Stimulated activated CD8-positive, alpha-beta memory T cell treated with anti-CD3 and anti-CD28 coated beads, Interleukin-15, amount 100 ng/mL, for 48 hours (primary cell): ENCODE data around the gene SLC25A33.

ENCODE experiments used
- DNase-seq, 2 donors: peaks; one replicate each; pipeline ENCODE4 v3.0.0-alpha.2; 2020; ENCODE audit warnings: low read depth in 2 of 2

SLC25A33 gene

DNA sequence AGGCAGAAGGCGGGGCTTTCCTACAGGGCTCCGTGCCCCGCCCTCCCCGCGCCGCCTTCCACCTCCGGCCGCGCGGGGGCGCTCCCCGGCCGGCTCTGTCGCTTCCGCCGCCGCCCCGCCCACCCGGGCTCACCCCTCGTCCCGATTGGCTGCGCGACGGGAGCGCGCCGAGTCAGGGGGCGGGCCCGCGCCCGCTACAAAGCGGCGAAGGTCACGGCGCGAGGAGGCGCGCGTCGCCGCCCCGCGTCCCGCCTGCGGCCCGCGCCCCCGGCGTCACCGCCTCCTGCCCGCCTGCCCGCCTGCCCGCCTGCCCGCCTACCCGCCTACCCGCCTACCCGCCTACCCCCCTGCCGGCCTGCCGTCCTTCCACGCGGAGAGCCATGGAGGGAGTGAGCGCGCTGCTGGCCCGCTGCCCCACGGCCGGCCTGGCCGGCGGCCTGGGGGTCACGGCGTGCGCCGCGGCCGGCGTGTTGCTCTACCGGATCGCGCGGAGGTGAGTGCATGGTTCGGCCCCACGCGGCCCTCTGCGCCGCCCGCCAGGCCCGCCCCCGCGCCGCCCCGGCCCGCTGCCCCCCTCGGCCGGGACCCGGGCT is 49.4 kb downstream of the SLC25A33 start, which contains the start of gene TMEM201:
Gene TMEM201 (plus strand): TSS at position 361 of the 593 bp plus-strand sequence. CDS start 20 bp downstream, at position 381.
- peak; percentile 91 to 92 for DNase-seq

DNA sequence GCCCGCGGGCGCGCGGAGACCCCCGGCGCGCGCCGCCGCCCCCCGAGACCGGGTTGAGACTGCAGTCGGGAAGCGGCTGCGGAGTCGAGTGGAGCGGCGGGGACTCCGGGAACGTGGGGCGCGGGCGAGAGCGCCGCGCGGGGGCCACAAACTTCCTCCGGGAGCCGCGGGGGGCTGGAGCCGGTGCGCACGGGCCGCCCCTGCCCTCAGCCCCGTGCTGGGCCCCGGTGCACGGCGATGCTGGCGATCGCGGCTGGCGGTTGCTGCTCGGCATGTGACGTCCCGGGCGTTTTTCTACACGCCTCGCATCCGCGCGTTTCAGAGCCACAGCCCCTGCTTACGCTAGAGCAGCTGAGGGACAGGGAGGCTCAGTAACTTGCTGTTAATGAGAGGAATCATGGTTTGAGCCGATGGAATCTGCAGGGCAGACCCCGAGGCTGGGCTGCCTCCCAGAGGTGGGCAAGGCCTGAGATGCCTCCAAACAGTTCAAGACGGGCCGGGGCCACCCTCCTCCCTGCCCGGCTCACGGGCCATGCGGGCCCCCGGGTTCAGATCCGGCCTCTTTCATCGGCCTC is 50.0 kb downstream of the SLC25A33 start:
- peak in 1 of 2 donors; percentile 6 for DNase-seq

DNA sequence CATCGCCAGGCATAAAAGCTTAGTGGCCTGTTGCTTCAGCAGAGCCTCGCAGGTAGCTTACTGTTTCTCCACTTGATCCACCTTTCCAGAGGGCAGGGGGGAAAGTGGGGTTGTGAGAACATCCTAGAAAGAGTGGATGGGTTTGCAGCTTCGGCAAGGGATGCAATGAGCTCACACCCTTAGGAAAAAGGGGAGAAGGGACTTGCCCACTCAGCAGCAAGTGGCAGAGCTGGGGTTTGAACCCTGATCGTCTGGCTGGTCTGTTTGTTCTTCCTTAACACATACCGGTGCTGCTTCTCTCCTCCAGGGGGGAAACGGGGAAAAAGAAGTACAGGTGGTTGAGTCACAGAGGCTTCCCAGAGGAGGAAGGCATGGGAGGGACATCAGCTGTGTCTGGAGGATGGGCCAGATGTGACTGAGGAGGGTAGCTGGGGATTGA is 50.5 kb downstream of the SLC25A33 start:
- no peak for DNase-seq

DNA sequence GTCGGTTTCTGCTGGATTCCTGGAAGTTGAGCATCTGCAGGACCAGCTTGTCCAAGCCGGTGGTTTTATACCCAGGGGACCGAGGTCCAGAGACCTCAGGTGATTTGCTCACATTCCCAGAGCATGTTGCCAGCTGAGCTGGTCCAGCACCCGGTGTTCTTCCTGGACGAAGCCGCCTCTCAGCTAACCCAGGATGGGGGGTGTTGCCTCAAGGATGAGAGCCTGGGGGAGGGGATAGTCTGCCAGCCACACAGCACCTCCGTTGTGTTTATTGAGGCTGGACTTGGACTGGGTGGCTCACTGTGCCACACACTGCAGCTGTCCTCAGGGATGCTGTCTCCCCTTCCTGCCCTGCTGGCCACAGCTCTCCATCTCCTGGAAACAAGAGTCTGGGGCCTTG is 50.9 kb downstream of the SLC25A33 start:
- DNase-seq = no peak

DNA sequence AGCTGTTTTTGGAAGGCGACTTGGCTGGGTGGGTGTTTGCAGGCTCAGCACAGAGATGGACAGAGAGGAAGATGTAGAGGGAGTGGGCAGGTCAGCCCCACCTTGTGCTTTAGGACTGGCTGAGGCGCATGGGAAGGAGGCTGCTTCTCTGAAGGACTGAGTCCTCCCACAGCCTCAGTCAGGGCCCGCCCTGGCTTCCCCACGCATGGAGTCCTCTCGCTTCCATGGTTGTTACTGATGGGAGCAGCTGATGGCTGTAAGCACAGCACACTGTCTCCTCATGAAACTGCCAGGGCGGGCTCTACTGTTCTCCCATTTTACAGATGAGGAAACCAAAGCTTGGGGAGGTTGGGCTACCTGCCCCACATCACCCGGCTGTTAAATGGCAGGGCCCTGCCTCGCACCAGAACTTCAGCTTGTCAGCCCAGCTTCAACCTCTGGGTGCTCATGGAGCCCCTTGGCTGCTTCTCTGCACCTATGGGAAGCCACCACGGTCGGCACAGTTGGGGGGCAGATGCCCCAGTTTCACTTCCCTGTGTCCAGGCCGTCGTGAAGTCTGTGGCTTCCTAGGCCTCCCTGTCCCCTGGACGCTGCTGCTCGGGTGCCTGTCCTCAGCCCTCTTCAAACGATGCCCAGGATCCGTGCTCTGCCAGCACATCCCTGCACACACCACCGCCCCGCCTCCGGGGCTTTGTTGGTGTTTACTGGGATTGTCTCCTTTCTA is 51.8 kb downstream of the SLC25A33 start:
- DNase-seq = no peak

DNA sequence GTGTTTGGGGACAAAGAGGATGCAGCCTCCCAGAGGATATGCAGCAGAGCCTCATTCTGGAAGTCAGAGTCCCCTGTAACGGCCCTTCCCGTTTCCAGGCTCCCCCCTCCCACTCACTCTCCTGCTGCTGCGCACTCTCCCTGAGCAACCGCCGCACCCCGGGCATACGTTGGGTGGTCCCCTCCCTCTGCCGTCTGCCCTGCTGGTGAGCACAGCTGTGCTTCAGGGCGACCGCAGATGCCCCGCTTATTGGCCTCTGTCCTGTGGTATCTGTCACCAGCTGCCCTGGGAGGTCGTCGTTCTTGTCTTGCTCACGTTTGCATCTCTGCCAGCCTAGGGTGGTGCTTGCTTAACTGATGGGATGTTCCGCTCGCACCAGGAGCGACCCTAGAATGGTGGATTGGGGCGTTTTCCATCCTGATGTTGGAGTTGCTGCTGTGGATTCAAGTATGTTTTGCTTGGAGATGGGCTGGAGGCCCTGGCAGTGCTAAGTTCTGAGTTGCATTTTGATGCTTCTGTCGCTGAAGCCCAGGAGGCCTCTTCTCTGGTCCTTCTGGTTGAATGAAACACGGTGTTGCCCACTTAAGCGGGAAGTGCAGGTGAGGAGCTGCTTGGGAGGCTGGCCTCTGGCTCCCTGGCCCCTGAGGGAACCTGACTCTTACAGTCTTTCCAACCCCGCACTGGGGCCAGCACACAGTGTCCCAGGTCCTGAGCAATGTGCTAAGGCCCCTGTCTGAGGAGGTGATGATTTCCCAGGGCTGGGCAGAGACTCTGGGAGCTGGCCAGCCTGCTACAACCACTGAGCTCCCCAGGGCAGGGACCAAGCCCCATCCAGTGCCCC is 52.6 kb downstream of the SLC25A33 start:
- no peak for DNase-seq

DNA sequence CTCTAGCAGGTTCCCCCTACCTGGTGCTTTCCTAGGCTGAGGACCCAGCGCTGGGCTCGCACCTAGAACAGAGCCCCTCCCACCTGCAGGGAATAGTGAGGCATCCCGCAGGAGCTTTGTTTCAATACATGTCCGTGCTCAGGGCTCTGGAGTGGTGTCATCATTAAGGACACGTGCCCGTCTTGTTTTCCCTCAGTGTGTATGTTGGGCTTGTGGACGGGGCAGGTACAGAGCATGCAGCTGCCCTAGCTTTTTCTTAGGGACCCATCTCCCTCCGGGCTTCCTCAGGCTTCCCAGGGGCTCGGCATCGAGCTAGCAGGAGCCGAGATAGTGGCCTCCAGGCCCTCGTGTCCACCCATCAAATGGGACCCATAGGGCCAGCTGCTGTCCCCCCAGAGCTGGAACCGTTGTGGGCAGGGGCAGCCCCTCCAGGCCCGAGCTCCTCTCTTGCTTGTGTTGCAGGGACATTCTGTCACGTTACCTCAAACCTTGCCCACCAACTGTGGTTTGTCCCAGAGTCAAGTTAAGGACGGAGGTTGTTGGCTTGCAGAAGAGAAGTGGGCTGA is 53.3 kb downstream of the SLC25A33 start:
- no peak for DNase-seq

DNA sequence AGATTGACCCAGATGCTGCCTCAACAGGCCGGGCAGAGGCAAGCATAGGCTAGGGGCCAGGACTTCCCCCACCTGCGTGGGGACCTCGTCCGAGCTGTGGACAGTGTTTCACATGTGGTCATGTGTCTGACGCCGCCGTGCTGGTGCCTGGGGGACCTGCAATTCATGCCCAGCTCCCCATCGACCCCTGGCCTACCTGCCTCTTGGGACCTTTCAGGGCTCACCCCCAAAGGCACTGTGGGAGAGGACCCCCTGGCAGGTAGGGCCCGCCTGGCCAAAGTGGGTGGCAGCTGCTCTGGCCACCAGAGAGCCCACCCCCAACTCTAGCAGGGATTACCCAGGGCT is 53.9 kb downstream of the SLC25A33 start:
- no peak for DNase-seq

DNA sequence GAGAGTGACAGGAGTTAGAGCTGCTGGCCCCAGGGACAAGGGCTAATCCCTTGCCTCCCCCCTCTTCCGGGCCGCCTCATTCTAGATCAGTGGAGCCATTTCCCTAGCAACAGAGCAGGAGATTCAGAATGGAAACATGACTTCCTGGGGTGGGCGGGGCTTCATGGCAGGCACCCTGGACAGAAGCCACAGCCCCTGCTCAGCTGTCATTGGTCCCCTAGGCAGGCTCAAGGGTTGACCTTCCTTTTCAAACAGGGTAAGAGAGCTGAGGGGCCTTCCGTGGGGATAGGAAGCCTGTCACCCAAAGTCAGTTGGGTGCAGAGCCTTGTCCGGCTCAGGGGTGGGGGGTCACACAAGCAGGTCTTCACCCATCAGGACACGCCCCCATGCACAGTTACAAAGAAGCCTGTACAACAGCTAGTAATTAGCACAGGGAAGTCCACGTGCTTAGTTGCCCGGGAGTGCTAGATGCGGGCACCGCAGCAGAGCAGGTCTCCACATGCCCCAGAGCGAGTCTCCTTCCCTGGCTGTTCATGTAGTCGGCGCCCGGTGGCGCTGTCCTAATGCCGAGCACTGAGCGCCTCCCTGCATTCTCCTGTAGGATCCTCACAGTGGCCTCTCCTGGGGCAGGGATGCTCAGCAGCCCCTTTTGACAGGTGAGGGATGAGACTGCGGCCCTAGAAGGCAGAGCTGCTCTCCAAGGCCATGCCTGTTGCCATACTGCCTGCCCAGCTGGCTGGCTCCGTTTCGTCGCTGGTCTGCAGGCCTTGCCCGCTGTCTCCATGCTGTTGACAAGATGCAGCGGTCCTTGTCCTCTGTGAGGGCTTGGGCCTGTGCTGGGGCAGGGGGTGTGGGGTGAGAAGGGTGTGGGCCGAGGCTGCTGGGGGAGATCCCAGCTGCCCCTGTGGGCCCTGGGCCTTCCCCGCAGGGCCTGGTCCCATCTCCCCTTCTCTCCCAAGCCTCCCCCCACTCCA is 54.5 kb downstream of the SLC25A33 start:
- DNase-seq = peak; percentile 29 to 30

DNA sequence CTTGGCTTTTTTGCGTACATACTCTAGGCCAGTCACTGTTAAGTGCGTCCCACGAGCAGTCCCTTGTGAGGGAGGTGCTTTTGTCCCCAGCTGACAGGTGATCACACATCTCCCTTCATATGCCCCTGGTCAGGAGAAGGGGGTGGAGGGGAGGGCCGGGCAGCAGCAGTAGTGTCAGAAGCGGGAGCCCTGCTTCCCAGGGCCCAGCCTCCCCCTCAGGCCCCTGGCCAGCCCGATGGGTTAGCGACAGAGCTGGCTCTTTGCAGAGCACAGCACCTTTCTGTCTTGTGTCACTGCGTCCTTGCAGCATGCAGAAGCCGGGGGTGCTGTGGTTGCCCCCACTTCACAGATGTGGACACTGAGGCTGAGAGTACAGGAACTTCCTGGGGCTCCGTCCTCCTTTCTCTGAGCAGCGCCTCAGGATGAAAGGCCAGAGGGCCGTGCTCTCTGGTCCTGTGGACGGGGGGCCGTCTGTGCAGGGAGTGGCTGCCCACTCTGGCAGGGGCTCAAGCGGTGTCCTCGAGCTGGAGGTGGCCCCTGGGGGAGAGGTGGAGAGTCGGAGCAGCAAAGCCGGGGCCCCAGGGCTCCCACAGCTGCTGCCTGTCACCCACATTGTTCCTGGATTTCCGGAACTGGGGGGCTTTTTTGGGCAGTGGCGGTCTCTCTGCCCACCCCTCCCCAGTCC is 55.3 kb downstream of the SLC25A33 start:
- no peak for DNase-seq

DNA sequence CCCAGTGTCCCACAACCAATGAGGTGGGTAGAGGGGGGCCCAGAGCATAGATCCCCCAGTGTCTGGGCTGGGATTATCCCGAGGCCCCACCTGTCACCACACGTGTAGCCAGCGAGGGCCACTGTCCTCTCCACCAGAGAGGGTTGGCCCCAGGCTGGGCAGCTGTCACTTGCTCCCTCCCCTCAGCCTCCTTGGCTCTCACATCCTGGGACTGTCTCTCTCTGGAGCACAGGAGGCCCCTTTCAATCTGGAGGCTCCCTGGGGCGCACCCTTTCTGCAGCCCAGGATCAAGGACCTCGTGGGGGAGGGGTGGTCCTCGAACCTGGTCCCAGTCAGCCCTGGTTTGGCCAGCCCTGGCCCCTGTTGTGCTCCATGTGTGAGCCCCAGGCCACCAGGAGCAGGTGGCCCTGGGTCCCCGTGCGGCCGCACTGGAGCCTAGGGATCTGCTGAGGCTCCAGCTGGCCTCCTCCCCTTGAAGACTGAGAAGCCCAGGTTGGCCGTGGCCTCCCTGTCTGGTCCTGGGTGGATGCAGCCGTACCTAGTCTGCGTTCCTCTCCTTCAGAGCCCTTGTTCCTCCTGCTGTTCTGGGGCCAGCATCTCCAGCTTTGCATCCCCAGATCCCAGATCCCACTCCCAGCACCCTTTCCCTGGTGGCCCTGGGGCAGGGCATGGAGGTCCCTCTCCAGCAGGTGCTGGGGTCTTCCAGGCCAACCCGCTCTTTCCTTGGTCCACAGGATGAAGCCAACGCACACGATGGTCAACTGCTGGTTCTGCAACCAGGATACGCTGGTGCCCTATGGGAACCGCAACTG is 56.1 kb downstream of the SLC25A33 start:
- no peak for DNase-seq

DNA sequence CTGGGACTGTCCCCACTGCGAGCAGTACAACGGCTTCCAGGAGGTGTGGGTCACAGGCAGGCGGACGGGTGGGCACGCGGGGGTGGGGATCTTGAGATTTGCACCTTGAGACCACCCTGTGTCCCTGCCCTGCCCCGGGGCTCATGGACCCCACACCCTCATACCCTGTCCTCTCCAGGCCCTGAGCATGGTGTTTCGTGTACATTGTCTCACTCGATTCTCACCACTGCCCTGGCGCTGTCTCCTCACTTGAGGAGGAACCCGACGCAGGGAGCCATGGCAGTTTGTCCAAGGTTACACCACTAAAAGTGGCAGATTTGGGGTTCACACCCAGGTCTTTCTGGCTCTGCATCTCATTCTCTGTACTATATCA is 56.7 kb downstream of the SLC25A33 start:
- DNase-seq = no peak

DNA sequence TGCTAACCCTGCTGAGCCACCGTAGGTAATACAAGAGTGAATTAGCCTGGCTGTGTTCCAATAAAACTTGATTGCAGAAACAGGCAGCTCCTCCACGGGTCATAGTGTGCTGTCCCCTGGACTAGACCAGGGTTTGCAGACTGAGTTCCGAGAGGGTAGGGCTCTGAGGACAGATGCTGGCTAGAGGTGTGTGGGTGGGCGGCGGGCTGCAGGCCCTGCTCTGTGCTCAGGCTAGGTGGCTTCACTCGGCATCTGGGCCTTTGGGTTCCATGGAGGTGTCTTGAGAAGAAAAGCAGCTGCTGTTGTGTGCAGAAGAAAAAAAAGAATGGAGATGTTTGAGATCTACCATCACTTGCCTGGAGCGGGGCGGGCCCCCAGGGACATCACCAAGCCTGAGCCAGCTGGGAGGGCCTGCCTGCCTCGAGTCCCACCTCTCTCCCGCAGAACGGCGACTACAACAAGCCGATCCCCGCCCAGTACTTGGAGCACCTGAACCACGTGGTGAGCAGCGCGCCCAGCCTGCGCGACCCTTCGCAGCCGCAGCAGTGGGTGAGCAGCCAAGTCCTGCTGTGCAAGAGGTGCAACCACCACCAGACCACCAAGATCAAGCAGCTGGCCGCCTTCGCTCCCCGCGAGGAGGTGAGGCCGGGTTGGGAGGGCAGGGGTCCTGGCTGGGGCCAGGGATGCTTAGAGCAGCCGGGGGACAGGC is 57.3 kb downstream of the SLC25A33 start:
- DNase-seq = no peak

DNA sequence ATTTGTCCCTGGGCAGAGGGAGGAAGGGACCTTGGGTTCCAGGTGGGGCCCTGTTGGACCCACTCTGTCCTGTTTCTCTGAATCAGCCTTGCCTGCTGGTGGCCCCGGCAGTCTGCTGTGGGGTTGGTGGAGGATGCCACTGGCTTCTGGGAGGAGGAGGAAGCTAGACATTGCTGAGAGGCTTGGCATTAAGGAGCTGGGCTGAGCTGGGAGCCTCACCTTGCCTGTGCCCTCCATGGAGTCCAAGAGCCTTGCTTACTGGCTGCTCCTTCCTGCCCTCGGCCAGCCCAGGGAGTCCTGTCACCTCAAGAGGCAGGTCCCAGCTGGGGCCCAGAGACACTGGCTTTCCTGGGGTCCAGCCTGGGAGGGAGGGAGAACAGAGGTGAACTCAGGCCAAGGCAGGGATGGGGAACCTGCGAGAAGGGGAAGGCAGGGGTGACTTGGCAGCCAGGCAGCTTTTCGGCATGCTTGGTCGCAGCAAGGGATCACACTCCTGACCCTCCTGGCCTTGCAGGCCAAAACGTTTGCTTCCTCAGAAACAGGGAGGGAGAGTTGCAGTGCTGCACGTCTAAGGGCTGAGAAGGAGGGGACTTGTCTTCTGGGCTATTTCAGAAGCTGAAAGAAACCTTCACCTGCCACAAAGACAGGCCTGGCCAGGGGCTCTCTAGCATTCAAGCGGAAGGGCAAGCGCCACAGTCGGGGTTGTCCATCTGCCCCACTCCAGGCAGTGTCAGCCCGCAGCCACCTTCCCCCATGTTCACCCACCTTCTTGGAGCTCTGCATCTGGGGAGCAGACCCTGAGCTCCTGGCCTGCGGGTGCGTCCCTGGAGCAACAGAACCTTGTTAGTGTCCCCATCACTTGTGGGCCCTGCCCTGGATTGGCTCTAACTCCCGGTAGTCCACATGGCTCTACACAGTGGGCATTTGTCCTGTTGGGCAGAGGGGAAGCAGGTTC is 58.4 kb downstream of the SLC25A33 start:
- no peak for DNase-seq

DNA sequence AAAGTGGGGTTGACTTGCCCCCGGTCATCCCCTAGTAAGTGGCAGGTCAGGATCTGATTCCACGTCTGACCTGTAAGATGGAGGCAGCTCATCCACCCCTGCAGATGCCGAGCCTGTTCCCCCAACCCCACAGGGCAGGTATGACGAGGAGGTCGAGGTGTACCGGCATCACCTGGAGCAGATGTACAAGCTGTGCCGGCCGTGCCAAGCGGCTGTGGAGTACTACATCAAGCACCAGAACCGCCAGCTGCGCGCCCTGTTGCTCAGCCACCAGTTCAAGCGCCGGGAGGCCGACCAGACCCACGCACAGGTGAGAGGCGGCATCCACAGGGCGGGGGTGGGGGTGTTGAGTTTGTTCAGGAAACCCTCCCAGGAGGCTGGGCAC is 59.0 kb downstream of the SLC25A33 start:
- no peak for DNase-seq

DNA sequence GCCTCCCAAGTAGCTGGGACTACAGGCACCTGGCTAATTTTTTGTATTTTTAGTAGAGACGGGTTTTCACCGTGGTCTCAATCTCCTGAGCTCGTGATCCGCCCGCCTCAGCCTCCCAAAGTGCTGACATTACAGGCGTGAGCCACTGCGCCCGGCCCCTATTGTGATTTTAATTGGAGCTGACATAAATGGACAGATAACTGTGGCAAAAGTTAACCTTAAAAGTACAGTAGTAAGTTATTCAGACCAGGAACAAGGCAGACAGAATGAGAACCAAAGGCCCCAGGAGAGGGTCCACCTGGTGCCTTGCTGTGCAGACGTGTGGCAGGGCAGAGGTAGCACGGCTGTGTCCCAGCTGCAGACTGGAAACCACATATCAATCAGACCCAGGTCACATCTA is 60.5 kb downstream of the SLC25A33 start:
- DNase-seq = no peak
